Measurements from ENCODE around the gene SLC26A2.
A peak's percentile ranks its signal among the peaks of the same experiment; 100 is the strongest.

SLC26A2 gene

GRCh38 chr5:149961186-149961685 lies 678 bp downstream of the SLC26A2 start:
- Mint-ChIP-seq H3K9me3 (no peaks in the 10 kb centered on the region), H3K36me3 (ENCODE audit: insufficient read depth) (peaks cover 3% of the 10 kb centered on the region), H3K27me3 (no peaks in the 10 kb centered on the region), H3K4me3 (peak overlapping the region; percentile 90 to 91), H3K4me1 (ENCODE audit: low read depth in 2 of 2) (peaks cover 25 to 28% of the 10 kb centered on the region in 2 donors), H3K27ac (peak overlapping the region; percentile 93 to 94)
- ATAC-seq (replicated peaks) (no peak), DNase-seq (peak in 1 of 3 experiments; percentile 6)

- peaks cover 3% of the 10 kb centered on the region for H3K36me3 Mint-ChIP-seq (ENCODE audit: insufficient read depth)
- H3K4me3 Mint-ChIP-seq: peak overlapping the region; percentile 90 to 91
- peak overlapping the region in 1 of 2 donors; percentile 94 for H3K27ac Mint-ChIP-seq
- peaks cover 25 to 28% of the 10 kb centered on the region in 2 donors for H3K4me1 Mint-ChIP-seq (ENCODE audit: low read depth in 2 of 2)
- H3K9me3 Mint-ChIP-seq: no peaks in the 10 kb centered on the region
- no peaks in the 10 kb centered on the region for H3K27me3 Mint-ChIP-seq
- no peak for DNase-seq
- ATAC-seq (replicated peaks): no peak
Measured at GRCh38 chr5:149961957-149962409, 1.4 kb downstream of the SLC26A2 start.

- Mint-ChIP-seq H3K4me3 (no peak overlapping the region), H3K36me3 (ENCODE audit: insufficient read depth) (peaks cover 3% of the 10 kb centered on the region), H3K27ac (no peak overlapping the region), H3K4me1 (ENCODE audit: low read depth in 2 of 2) (peaks cover 25 to 28% of the 10 kb centered on the region in 2 donors), H3K9me3 (no peaks in the 10 kb centered on the region), H3K27me3 (no peaks in the 10 kb centered on the region)
- ATAC-seq (replicated peaks): no peak
- DNase-seq: no peak
Measured at GRCh38 chr5:149962601-149963300, 2.2 kb downstream of the SLC26A2 start.

DNA sequence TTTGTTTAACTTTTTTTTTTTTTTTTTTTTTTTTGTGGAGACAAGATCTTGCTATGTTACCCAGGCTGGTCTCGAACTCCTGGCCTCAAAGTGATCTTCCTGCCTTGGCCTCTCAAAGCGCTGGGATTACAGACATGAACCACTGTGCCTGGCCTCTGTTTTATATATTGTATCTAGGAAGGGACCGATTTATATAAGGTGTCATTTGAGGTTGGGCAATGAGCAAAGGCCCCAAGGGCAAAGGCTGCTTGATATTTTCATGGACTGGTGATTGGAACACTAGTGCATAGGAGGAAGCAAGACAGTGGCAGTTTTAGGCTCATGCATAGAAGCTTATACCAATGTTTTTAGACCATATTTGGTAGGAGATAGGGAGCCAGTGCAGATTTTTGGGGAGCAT lies 3.2 kb downstream of the SLC26A2 start:
- Mint-ChIP-seq H3K27ac (no peak overlapping the region), H3K36me3 (ENCODE audit: insufficient read depth) (peaks cover 3% of the 10 kb centered on the region), H3K9me3 (no peaks in the 10 kb centered on the region), H3K27me3 (no peaks in the 10 kb centered on the region), H3K4me1 (ENCODE audit: low read depth in 2 of 2) (peaks cover 25 to 28% of the 10 kb centered on the region in 2 donors), H3K4me3 (no peak overlapping the region)
- DNase-seq (no peak), ATAC-seq (replicated peaks) (no peak)

- H3K9me3 Mint-ChIP-seq: no peaks in the 10 kb centered on the region
- H3K27me3 Mint-ChIP-seq: no peaks in the 10 kb centered on the region
- H3K4me3 Mint-ChIP-seq: no peak overlapping the region
- DNase-seq (no peak), ATAC-seq (replicated peaks) (no peak)
- H3K4me1 Mint-ChIP-seq (ENCODE audit: low read depth in 2 of 2): peaks cover 2 to 9% of the 10 kb centered on the region in 2 donors
- H3K27ac Mint-ChIP-seq: no peak overlapping the region
- H3K36me3 Mint-ChIP-seq (ENCODE audit: insufficient read depth): no peaks in the 10 kb centered on the region
Measured at GRCh38 chr5:149966946-149967345, 6.4 kb downstream of the SLC26A2 start.

DNA sequence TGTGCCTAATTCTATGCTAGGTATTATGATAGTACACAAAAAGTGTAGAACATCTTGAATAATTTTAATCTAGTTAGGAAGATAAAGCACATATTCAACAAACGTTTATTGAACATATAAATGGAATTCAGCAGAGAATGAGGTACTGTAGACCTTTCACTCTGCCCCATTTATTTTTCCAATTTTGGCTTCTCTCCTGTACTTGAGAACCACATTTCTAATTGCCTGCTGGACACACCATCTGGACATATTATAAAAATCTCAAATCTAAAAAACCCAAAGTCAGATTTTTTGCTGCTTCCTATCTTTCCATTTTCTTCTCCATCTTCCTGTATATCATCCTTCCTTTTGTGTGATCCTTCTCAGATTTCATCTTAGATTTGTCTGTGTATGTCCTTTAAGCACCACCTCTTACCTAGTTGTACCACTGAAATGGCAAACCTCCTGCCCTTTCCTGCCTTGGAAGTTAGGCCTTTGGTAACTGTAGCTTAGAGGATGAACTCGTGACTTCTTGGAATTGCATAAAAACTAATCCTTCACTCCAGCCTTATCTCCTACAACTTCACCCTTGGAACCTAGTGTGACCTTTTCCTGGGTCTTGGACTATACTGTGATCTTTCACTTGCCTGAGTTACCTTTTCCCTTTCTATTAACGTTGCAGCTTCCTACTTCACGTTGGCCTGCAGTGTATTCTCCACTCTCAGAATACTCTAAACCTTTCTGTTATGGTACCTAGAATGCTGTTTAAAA lies 8.8 kb downstream of the SLC26A2 start:
- H3K4me3 Mint-ChIP-seq: no peak overlapping the region
- H3K9me3 Mint-ChIP-seq: no peaks in the 10 kb centered on the region
- no peak overlapping the region for H3K27ac Mint-ChIP-seq
- H3K36me3 Mint-ChIP-seq (ENCODE audit: insufficient read depth): no peaks in the 10 kb centered on the region
- H3K27me3 Mint-ChIP-seq: no peaks in the 10 kb centered on the region
- ATAC-seq (replicated peaks) (no peak), DNase-seq (no peak)
- H3K4me1 Mint-ChIP-seq (ENCODE audit: low read depth in 2 of 2): peaks cover 3 to 7% of the 10 kb centered on the region in 2 donors

- DNase-seq: no peak
- H3K9me3 Mint-ChIP-seq: no peaks in the 10 kb centered on the region
- H3K27me3 Mint-ChIP-seq: no peaks in the 10 kb centered on the region
- H3K4me1 Mint-ChIP-seq (ENCODE audit: low read depth in 2 of 2): peaks cover 7 to 14% of the 10 kb centered on the region in 2 donors
- ATAC-seq (replicated peaks): no peak
- no peak overlapping the region for H3K4me3 Mint-ChIP-seq
- peak overlapping the region in 1 of 2 donors; percentile 54 for H3K27ac Mint-ChIP-seq
- H3K36me3 Mint-ChIP-seq (ENCODE audit: insufficient read depth): peaks cover 9% of the 10 kb centered on the region
Measured at GRCh38 chr5:149975409-149975808, 14.9 kb downstream of the SLC26A2 start.

- Mint-ChIP-seq H3K4me3 (no peak overlapping the region), H3K27me3 (no peaks in the 10 kb centered on the region), H3K4me1 (ENCODE audit: low read depth in 2 of 2) (peaks cover 3 to 8% of the 10 kb centered on the region in 2 donors), H3K9me3 (no peaks in the 10 kb centered on the region), H3K36me3 (ENCODE audit: insufficient read depth) (peaks cover 18% of the 10 kb centered on the region), H3K27ac (no peak overlapping the region)
- ATAC-seq (replicated peaks): no peak
- DNase-seq: no peak
Measured at GRCh38 chr5:149979896-149980295, 19.3 kb downstream of the SLC26A2 start.

DNA sequence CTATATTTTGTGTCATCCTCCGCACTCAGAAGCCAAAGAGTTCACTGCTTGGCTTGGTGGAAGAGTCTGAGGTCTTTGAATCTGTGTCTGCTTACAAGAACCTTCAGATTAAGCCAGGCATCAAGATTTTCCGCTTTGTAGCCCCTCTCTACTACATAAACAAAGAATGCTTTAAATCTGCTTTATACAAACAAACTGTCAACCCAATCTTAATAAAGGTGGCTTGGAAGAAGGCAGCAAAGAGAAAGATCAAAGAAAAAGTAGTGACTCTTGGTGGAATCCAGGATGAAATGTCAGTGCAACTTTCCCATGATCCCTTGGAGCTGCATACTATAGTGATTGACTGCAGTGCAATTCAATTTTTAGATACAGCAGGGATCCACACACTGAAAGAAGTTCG lies 20.6 kb downstream of the SLC26A2 start:
- H3K9me3 Mint-ChIP-seq: no peaks in the 10 kb centered on the region
- peaks cover 0 to 5% of the 10 kb centered on the region in 2 donors for H3K4me1 Mint-ChIP-seq (ENCODE audit: low read depth in 2 of 2)
- no peak overlapping the region for H3K27ac Mint-ChIP-seq
- ATAC-seq (replicated peaks): no peak
- no peak overlapping the region for H3K4me3 Mint-ChIP-seq
- H3K36me3 Mint-ChIP-seq (ENCODE audit: insufficient read depth): peaks cover 18% of the 10 kb centered on the region
- no peaks in the 10 kb centered on the region for H3K27me3 Mint-ChIP-seq
- no peak for DNase-seq

- no peak for ATAC-seq (replicated peaks)
- H3K9me3 Mint-ChIP-seq: no peaks in the 10 kb centered on the region
- no peaks in the 10 kb centered on the region for H3K27me3 Mint-ChIP-seq
- no peak for DNase-seq
- no peak overlapping the region for H3K27ac Mint-ChIP-seq
- H3K36me3 Mint-ChIP-seq (ENCODE audit: insufficient read depth): peaks cover 18% of the 10 kb centered on the region
- no peaks in the 10 kb centered on the region for H3K4me1 Mint-ChIP-seq (ENCODE audit: low read depth in 2 of 2)
- H3K4me3 Mint-ChIP-seq: no peak overlapping the region
Measured at GRCh38 chr5:149982505-149982904, 21.9 kb downstream of the SLC26A2 start.

DNA sequence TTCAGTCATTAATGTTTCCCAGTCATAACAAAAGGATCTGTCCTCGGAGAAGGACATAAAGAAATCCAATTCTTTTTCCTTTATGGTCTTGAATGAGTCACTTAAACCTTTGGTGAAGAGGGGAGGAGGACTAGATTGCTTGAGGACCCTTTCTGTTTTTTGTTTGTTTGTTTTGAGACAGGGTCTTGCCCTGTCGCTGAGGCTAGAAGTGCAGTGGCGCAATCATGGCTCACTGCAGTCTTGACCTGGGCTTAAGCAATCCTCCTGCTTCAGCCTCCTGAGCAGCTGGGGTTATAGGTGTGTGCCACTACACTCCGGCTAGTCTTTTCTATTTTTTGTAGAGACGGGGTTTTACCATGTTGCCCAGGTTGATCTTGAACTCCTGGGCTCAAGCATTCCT lies 27.6 kb downstream of the SLC26A2 start:
- H3K27me3 Mint-ChIP-seq: no peaks in the 10 kb centered on the region
- no peaks in the 10 kb centered on the region for H3K9me3 Mint-ChIP-seq
- DNase-seq (no peak), ATAC-seq (replicated peaks) (no peak)
- H3K4me1 Mint-ChIP-seq (ENCODE audit: low read depth in 2 of 2): no peaks in the 10 kb centered on the region
- no peak overlapping the region for H3K27ac Mint-ChIP-seq
- no peaks in the 10 kb centered on the region for H3K36me3 Mint-ChIP-seq (ENCODE audit: insufficient read depth)
- no peak overlapping the region for H3K4me3 Mint-ChIP-seq

DNA sequence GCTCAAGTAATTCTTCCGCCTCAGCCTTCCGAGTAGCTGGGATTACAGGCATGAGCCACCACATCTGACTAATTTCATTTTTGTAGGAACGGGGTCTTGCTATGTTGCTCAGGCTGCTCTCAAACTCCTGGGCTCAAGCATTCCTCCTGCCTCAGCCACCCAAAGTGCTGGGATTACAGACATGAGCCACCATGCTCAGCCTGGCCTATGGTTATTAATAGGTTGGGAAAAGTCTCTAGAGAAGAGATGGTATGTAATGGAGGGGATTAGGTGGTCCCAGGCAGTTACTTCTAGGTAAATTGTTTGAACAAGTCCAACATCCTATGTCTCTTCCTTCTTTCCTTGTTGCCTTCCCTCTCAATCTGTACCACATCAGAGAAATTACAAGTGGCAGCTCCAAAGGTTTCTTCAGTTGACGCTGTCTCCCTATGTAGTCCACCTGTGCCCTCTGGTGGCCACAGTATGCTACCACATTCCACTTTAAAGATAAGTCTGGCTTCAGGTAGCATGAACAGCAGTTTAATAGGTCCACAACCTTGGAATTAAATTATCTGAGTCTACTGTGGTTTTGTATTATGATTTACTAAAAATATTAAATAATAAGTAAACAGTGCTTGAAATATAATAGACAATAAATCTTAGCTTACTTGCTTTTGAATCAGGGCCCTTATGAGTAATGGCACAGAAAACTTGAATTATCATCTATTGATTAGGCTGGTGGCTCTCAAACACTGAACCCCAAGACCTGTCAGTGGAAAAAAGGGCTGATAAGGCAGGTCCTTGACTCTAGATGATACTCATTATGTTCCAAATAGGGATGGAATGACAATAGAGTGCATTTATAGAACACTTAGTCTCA lies 30.2 kb downstream of the SLC26A2 start:
- Mint-ChIP-seq H3K4me1 (ENCODE audit: low read depth in 2 of 2) (no peaks in the 10 kb centered on the region), H3K27ac (no peak overlapping the region), H3K4me3 (no peak overlapping the region), H3K36me3 (ENCODE audit: insufficient read depth) (no peaks in the 10 kb centered on the region), H3K9me3 (no peaks in the 10 kb centered on the region), H3K27me3 (no peaks in the 10 kb centered on the region)
- DNase-seq (peak; percentile 56 to 61 (median 58)), ATAC-seq (replicated peaks) (peak; percentile 89)

DNA sequence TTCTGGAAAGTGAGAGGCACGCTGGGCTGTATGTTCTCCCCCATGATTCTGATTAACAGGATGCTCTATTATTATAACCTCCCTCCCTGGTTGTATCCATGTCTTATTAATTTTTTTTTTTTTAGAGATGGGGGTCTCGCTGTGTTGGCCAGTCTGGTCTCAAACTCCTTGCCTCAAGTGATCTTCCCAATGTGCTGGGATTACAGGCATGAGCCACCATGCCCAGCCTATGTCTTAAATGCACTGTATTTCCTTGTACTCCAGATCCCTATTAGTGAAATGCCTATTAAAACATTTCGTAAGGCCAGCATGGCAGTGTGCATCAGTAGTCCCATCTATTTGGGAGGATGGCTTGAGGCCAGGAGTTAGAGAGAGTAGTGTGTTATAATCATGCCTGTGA lies 32.9 kb downstream of the SLC26A2 start:
- Mint-ChIP-seq H3K4me3 (no peak overlapping the region), H3K4me1 (ENCODE audit: low read depth in 2 of 2) (no peaks in the 10 kb centered on the region), H3K9me3 (no peaks in the 10 kb centered on the region), H3K36me3 (ENCODE audit: insufficient read depth) (no peaks in the 10 kb centered on the region), H3K27me3 (no peaks in the 10 kb centered on the region), H3K27ac (no peak overlapping the region)
- ATAC-seq (replicated peaks): no peak
- no peak for DNase-seq
